GM12874 (cell line): Measurements from ENCODE around the gene N4BP2L2.

Experiments
- TF ChIP-seq, protein P1 (sequence below): IDR thresholded peaks from 2 replicates; pipeline ENCODE4 v1.5.1; 2011; ENCODE audit warnings: low read depth, mild to moderate bottlenecking, control low read depth, low read length, moderate library complexity; ENCODE audit not compliant: insufficient read depth

The N4BP2L2 gene

DNA sequence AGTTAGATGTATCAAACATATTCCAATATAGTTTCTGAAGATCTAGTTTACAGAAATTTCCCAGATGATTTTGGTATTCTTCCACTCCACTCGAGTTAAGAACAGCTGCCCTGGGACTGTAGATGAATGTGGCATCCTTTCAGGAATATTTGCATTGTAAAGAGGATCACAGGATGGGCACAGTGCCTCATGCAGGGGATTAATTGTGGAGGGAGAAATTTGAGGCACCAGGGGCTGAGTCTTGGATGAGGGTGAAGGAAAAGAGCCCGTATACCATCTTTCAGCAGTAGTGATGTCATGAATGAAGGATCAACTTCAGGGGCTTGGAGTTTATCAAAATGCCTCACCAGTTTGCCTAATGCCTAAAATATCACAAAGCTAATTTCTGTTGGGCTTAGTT, 43.7 kb upstream of the N4BP2L2 start:
- TF ChIP-seq, protein P1, sequence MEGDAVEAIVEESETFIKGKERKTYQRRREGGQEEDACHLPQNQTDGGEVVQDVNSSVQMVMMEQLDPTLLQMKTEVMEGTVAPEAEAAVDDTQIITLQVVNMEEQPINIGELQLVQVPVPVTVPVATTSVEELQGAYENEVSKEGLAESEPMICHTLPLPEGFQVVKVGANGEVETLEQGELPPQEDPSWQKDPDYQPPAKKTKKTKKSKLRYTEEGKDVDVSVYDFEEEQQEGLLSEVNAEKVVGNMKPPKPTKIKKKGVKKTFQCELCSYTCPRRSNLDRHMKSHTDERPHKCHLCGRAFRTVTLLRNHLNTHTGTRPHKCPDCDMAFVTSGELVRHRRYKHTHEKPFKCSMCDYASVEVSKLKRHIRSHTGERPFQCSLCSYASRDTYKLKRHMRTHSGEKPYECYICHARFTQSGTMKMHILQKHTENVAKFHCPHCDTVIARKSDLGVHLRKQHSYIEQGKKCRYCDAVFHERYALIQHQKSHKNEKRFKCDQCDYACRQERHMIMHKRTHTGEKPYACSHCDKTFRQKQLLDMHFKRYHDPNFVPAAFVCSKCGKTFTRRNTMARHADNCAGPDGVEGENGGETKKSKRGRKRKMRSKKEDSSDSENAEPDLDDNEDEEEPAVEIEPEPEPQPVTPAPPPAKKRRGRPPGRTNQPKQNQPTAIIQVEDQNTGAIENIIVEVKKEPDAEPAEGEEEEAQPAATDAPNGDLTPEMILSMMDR: no peak

DNA sequence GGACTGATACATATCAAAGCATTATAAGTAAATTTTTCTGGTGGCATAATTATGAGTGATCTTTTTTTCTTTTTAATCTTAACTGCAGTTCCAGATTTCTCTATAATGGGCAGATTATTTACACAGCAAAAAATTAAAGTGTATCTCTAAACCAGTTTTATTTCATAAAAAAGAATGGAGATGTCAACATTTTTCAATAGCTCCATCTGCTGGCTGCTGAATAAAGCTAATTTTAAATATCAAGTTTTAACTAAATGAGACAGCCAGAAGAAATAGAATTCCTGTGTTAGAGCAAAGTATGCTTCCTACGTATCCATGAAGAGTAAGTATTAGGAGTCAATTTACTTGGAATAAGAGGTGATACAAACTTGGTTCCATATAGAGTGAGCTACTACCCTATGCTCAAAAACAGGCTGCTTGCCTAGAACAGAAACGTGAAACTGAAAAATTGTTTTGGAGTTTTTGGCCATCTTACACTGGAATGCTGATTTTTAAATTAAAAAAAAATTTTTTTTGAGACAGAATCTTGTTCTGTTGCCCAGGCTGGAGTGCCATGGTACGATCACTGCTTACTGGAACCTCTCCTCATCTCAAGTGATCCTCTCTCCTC, 42.7 kb upstream of the N4BP2L2 start:
- TF ChIP-seq, protein P1: peak; percentile 13; the same call in 1 of the 2 replicates

DNA sequence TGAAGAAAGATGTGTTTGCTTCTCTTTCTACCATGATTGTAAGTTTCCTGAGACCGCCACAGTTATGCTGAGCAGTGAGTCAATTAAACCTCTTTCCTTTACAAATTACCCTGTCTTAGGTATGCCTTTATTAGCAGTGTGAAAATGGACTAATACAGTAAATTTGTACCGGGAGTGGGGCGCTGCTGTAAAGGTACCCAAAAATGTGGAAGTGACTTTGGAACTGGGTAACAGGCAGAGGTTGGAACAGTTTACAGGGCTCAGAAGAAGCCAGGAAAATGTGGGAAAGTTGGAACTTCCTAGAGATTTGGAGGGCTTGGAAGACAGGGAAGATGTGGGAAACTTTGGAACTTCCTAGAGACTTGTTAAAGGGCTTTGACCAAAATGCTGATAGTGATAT, 38.4 kb upstream of the N4BP2L2 start:
- TF ChIP-seq, protein P1: no peak

DNA sequence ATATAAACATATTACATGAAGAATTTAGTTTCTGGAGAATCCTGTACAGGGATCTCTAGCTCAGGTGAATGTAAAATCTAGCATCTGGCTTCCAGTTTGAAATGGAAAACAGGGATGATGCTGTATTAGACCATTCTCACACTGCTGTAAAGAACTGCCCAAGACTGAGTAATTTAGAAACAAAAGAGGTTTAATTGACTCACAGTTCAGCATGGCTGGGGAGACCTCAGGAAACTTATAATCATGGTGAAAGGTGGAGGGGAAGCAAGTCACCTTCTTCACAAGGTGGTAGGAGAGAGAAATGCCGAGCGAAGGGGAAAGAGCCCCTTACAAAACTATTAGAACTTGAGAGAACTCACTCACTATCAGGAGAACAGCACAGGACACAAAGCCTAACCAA, 17.0 kb upstream of the N4BP2L2 start:
- TF ChIP-seq, protein P1: no peak

DNA sequence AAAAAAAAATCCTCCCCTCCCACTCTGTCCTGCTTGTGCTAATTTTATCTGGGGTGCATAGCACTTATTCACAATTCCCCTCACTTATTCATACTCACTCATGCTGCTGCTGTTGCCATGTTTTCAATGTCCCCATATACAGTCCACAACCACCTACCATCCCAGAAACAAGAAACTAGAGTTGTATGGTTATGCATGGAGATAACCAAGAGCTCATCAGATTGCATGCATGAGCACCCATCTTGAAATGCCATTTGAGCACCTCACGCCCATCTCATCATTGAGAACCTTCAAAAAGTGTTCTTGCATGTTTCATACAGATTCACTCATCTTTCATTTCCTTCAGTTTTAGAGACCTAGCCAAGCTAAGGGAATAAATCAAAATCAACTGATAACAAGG, 15.1 kb upstream of the N4BP2L2 start:
- TF ChIP-seq, protein P1: no peak

DNA sequence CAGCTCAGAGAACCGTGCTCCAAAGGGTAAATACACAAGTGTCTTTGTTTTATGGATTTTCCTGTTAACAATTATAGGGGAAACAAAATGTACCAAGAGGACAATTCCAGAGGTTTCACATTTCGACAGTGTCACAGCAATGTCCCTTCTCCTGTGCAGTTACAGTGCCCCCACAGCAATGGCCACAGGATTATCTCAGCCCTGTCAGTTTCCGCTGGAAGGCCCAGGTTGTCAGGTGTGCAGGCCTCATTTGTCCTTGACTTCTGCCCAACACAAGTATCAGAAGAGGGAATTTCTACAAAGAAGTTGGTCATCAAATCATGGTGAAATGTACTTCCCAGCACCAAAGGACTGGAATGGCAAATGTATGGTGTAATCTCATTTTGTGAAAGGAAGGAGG, 11.2 kb upstream of the N4BP2L2 start:
- TF ChIP-seq, protein P1: no peak

DNA sequence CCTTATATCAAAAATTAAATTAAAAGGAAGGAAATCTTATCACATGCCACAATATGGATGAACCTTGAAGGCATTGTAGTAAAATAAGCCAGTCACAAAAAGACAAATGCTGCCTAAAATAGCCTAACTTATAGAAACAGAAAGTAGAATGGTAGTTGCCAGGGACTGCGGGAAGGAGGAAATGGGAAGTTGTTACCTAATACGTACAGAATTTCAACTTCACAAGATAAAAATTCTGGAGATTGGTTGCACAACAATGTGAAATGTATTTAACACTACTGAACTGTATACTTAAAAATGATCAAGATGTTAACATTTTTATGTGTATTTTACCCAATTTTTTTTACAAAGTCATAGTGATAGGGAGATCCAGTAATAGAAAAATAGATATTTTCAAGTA, 10.2 kb upstream of the N4BP2L2 start:
- TF ChIP-seq, protein P1: no peak

DNA sequence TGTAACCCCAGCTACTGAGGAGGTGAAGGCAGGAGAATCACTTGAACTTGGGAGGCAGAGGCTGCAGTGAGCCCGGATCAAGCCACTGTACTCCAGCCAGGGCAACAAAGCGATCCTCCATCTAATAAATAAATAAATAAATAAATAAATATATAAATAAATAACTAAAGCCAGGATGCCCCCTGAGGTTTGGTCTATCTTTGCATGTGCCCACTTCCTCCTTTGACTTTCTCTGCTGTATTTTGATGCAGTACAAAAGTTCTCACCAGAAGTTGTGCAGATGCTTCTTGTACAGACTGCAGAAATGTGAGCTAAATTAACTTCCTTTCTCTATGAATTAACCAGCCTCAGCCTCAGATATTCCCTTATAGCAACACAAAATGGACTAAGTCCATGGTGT, 6.5 kb upstream of the N4BP2L2 start:
- TF ChIP-seq, protein P1: no peak
